Natural killer cell (primary cell): ENCODE data around the gene TIMP2. TPM values are rescaled to one million over a fixed set of nuclear protein-coding genes. Genes with fewer than 3 reads are reported as not detected.

Experiments
- ATAC-seq, 3 donors: fragments of 150-1000 bp in 2 of 3; fragments of 200-7000 bp in 1 of 3; cut with Tn5 transposase; 1 replicate in 1 of 3; 2 replicates in 2 of 3; pipeline ENCODE4 v1.10.0; 2021; ENCODE audit warnings: mild to moderate bottlenecking in 2 of 3, moderate library complexity in 2 of 3
- DNase-seq, 2 donors: peaks; one replicate each; pipeline versions ENCODE4 v3.0.0 to v3.0.0-alpha.2; 2013 to 2021; ENCODE audit warnings: mixed read lengths in 1 of 2
- H3K27ac ChIP-seq: one replicate; pipeline ENCODE4 v1.5.1; 2013; ENCODE audit warnings: mild to moderate bottlenecking, low read length
- H3K27me3 ChIP-seq: one replicate; pipeline ENCODE4 v1.6.1; 2013; ENCODE audit warnings: low read length; ENCODE audit not compliant: control insufficient read depth, insufficient read depth
- H3K36me3 ChIP-seq: one replicate; pipeline ENCODE4 v1.6.1; 2013; ENCODE audit warnings: low read length; ENCODE audit not compliant: control insufficient read depth, insufficient read depth
- H3K4me1 ChIP-seq: one replicate; pipeline ENCODE4 v1.6.1; 2013; ENCODE audit warnings: low read length; ENCODE audit not compliant: control insufficient read depth, insufficient read depth
- H3K4me3 ChIP-seq: one replicate; pipeline ENCODE4 v1.5.1; 2013; ENCODE audit warnings: low read length
- H3K9me3 ChIP-seq: one replicate; pipeline ENCODE4 v1.6.1; 2013; ENCODE audit warnings: low read length; ENCODE audit not compliant: control insufficient read depth, insufficient read depth
- H3K27ac Mint-ChIP-seq, 2 donors: one replicate each; pipeline ENCODE4 v1.8.0; 2022; ENCODE audit warnings: mild to moderate bottlenecking in 2 of 2, mixed read lengths in 2 of 2, moderate library complexity in 1 of 2
- H3K27me3 Mint-ChIP-seq, 2 donors: one replicate each; pipeline ENCODE4 v1.8.0; 2022; ENCODE audit warnings: low read depth in 2 of 2, mixed read lengths in 2 of 2
- H3K36me3 Mint-ChIP-seq: one replicate; pipeline ENCODE4 v1.8.0; 2022; ENCODE audit warnings: mixed read lengths
- H3K4me1 Mint-ChIP-seq, 2 donors: one replicate each; pipeline ENCODE4 v1.8.0; 2022; ENCODE audit warnings: mixed read lengths in 2 of 2
- H3K4me3 Mint-ChIP-seq: one replicate; pipeline ENCODE4 v1.8.0; 2022; ENCODE audit warnings: mild to moderate bottlenecking, moderate library complexity, mixed read lengths
- H3K9me3 Mint-ChIP-seq, 2 donors: one replicate each; pipeline ENCODE4 v1.8.0; 2022; ENCODE audit warnings: mixed read lengths in 2 of 2
- WGBS: methylation state at CpG from one replicate; pipeline ENCODE4 v1.1.7; 2013; ENCODE audit warnings: missing lambda C conversion rate; ENCODE audit not compliant: insufficient coverage; 5-methylcytosine and 5-hydroxymethylcytosine counted together
- intact Hi-C: fragments of 100-400 bp; cut with micrococcal nuclease; formaldehyde crosslinking; loops from one replicate; pipeline ENCODE4 v1.14.2; 2022
- total RNA-seq, 4 donors: library from RNA; stranded (reverse); fragments of 120-200 nt in 1 of 4; gene quantifications; one replicate each; pipeline versions ENCODE4 v1.2.3 to v1.2.4, GENCODE V29; 2013 to 2022
- TF ChIP-seq, protein P1 (sequence below): fragments of 200-600 bp; IDR thresholded peaks from one replicate; pipeline ENCODE4 v1.8.0; 2022; ENCODE audit warnings: antibody characterized with exemption

TIMP2 gene
- total RNA-seq, 3 donors from 2014 or later (not counting 1 experiment from before 2014, with no cell fraction given): 3.6 to 8.2 (median 7.1) TPM

DNA sequence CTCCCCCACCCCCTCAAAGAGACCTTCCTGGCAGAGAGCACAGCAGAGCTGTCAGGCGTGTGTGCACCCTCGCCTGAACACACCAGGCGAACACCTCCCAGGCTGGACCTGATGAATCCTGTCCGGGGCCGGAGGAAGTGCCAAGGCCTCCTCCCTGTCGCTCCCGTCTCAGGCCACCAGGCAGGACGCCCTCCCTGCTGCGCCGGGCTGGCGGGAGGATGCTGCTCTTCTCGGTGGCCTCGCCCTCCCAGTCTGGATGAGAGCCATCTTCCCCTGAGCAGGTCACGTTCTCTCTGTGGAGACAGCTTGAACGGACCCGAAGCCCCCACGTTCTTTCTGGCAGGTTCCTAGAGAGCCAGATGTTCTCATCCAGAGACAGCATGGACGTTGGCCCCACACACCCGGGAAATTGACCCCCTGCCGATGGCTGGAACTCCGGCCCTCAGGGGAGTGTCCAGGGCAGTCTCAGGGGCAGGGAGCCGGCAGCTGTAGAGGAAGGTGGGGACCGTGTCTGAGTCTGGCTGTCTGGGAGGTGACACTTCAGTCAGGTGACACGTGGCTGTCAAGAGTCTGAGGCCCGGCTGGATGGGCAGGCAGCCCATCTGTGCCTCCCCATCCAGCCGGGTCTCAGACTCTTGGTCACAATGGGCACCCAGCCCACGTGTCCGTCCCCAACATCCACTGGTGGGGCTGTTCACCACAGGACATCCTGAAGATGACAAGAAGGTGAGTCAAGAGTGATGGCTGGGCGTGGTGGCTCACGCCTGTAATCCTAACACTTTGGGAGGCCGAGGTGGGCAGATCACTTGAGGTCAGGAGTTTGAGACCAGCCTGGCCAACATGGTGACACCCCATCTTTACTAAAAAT is 5.0 kb upstream of the TIMP2 start:
- H3K36me3 Mint-ChIP-seq: no peaks in the 10 kb centered on the region
- ATAC-seq: no peak
- peaks cover 0 to 9% of the 10 kb centered on the region in 2 donors for H3K4me1 Mint-ChIP-seq
- DNase-seq: no peak
- H3K27me3 Mint-ChIP-seq: peaks cover 12 to 23% of the 10 kb centered on the region in 2 donors
- no peaks in the 10 kb centered on the region for H3K9me3 Mint-ChIP-seq
- H3K4me1 ChIP-seq: peaks cover 20% of the 10 kb centered on the region
- H3K4me3 Mint-ChIP-seq: no peak overlapping the region
- H3K27ac Mint-ChIP-seq: no peak overlapping the region
- no peaks in the 10 kb centered on the region for H3K9me3 ChIP-seq
- intact Hi-C loops: no loop called here
- TF ChIP-seq, protein P1, sequence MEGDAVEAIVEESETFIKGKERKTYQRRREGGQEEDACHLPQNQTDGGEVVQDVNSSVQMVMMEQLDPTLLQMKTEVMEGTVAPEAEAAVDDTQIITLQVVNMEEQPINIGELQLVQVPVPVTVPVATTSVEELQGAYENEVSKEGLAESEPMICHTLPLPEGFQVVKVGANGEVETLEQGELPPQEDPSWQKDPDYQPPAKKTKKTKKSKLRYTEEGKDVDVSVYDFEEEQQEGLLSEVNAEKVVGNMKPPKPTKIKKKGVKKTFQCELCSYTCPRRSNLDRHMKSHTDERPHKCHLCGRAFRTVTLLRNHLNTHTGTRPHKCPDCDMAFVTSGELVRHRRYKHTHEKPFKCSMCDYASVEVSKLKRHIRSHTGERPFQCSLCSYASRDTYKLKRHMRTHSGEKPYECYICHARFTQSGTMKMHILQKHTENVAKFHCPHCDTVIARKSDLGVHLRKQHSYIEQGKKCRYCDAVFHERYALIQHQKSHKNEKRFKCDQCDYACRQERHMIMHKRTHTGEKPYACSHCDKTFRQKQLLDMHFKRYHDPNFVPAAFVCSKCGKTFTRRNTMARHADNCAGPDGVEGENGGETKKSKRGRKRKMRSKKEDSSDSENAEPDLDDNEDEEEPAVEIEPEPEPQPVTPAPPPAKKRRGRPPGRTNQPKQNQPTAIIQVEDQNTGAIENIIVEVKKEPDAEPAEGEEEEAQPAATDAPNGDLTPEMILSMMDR: no peak
- H3K27ac ChIP-seq: no peak overlapping the region
- H3K36me3 ChIP-seq: no peaks in the 10 kb centered on the region
- peaks cover 4% of the 10 kb centered on the region for H3K27me3 ChIP-seq
- no peak overlapping the region for H3K4me3 ChIP-seq
- WGBS: 79% methylated on average over 31 of the region's 31 CpGs

DNA sequence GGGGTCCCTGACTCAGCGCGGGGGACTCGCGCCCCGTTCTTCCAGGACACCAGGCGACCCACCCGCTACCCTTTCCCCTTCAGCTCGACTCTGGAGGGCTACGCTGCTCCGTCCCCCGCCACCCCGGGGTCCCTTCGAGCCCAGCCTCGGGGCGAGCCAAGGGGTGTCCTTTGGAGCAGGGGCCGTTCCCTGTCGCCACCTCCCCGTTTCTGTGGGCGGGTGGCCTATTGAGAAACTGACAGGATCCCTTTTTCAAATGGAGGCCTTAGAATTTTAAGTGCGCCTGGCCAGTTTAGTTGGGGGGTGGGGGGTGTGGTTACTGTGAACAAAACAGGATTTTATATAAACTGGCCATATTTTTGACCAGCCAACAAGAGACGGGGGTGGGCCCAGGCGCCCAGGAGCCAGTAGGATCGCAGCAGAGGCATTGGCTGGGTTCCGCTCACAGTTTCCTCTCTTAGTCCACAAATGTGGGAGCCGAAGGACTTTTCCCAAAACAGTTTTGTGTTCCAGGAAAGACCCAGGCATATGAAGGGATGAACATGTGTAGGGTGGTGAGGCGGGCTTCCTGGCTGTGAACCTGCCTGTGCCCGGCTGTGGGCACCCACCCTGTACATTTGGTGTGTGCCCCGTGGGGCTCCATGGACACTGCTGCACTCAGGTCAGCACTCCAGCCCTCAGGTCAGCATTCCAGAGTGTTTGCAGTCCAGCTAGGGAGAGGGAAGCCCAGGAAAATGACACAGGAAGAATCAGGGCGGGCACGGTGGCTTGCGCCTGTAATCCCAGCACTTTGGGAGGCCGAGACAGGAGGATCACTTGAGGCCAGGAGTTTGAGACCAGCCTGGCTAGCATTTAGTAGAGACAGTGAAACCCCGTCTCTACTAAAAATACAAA is 722 bp upstream of the TIMP2 start:
- intact Hi-C loops: no loop called here
- H3K4me1 ChIP-seq: peaks cover 30% of the 10 kb centered on the region
- ATAC-seq: no peak
- Mint-ChIP-seq H3K27ac (no peak overlapping the region), H3K4me3 (no peak overlapping the region), H3K4me1 (peaks cover 0 to 7% of the 10 kb centered on the region in 2 donors), H3K36me3 (no peaks in the 10 kb centered on the region), H3K9me3 (no peaks in the 10 kb centered on the region), H3K27me3 (peaks cover 14 to 28% of the 10 kb centered on the region in 2 donors)
- no peaks in the 10 kb centered on the region for H3K9me3 ChIP-seq
- H3K36me3 ChIP-seq: no peaks in the 10 kb centered on the region
- no peak overlapping the region for H3K4me3 ChIP-seq
- peaks cover 11% of the 10 kb centered on the region for H3K27me3 ChIP-seq
- peak in 1 of 2 donors; percentile 16 for DNase-seq
- H3K27ac ChIP-seq: no peak overlapping the region
- TF ChIP-seq, protein P1: peak; percentile 2
- 35% methylated on average over 32 of the region's 33 CpGs for WGBS

DNA sequence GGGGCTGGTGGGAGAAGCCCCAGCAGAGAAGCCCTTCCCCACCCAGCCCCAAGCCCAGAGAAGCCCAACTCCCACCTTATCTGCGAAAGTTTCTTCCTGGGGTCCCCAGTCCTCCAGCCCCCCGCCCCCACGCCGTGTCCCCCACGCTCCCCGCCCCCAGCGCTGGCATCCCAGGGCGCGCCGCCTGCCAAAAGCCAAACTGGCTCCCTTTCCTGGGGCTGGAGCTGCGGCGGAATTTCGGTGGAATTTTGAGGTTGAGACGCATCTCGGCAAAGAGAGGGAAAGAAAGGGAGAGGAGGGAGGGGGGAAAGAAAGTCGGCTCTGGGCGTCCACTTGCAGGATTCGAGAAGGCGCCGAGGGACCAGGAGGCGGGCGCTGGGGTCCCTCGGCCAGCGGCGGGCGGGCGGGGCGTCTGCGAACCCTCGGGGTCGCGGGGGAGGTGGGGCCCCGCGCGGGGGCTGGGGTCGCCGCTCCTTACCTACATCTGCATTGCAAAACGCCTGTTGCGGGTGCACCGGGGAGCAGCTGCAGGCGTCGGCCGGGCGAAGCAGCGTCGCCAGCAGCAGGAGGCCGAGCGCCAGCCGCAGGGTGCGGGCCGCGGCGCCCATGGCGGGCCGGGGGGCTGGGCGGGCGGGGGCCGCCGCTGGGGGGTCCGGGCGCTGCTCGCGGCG is 571 bp downstream of the TIMP2 start:
- Histone ChIP-seq H3K9me3 (no peaks in the 10 kb centered on the region), H3K27ac (no peak overlapping the region), H3K4me3 (peak overlapping the region; percentile 40), H3K4me1 (peaks cover 30% of the 10 kb centered on the region), H3K36me3 (no peaks in the 10 kb centered on the region), H3K27me3 (peaks cover 11% of the 10 kb centered on the region)
- Mint-ChIP-seq H3K4me3 (peak overlapping the region; percentile 47), H3K4me1 (peaks cover 0 to 7% of the 10 kb centered on the region in 2 donors), H3K36me3 (no peaks in the 10 kb centered on the region), H3K27ac (no peak overlapping the region), H3K9me3 (no peaks in the 10 kb centered on the region), H3K27me3 (peaks cover 19 to 30% of the 10 kb centered on the region in 2 donors)
- intact Hi-C loops: no loop called here
- DNase-seq (peak in 1 of 2 donors; percentile 32), ATAC-seq (peak in 2 of 3 donors; percentile 16 to 37)
- TF ChIP-seq, protein P1: no peak
- WGBS: under 1% methylated on average over 58 of the region's 64 CpGs
